Left lung (tissue), 10 donors: Measurements from ENCODE around the gene MRC2. TPM values are rescaled to one million over a fixed set of nuclear protein-coding genes. Genes with fewer than 3 reads are reported as not detected.
A peak's percentile ranks its signal among the peaks of the same experiment; 100 is the strongest.

Source experiments
- ATAC-seq: fragments of 200-7000 bp; cut with Tn5 transposase; one replicate; pipeline ENCODE4 v1.9.1; 2020; ENCODE audit warnings: moderate library complexity
- DNase-seq, 4 donors: peaks; one replicate each; pipeline ENCODE4 v3.0.0-alpha.2; 2013 to 2020
- H3K27ac ChIP-seq, 2 donors: fragments of 200-600 bp; sonication (generic) in 1 of 2; one replicate each; pipeline versions ENCODE4 v1.5.0 to v1.8.0; 2020 to 2021
- H3K27me3 ChIP-seq, 2 donors: fragments of 200-600 bp; sonication (generic) in 1 of 2; one replicate each; pipeline versions ENCODE4 v1.5.0 to v1.8.0; 2020 to 2021
- H3K36me3 ChIP-seq, 2 donors: fragments of 200-600 bp; sonication (generic) in 1 of 2; one replicate each; pipeline versions ENCODE4 v1.5.0 to v1.8.0; 2020 to 2021
- H3K4me1 ChIP-seq, 2 donors: fragments of 200-600 bp; one replicate each; pipeline ENCODE4 v1.8.0; 2021
- H3K4me3 ChIP-seq, 2 donors: fragments of 200-600 bp; sonication (generic) in 1 of 2; one replicate each; pipeline versions ENCODE4 v1.5.0 to v1.8.0; 2020 to 2021; ENCODE audit warnings: mild to moderate bottlenecking in 1 of 2
- H3K9me3 ChIP-seq, 2 donors: fragments of 200-600 bp; sonication (generic) in 1 of 2; one replicate each; pipeline versions ENCODE4 v1.5.0 to v1.8.0; 2020 to 2021
- CTCF ChIP-seq, 2 donors: fragments of 200-600 bp; sonication (generic) in 1 of 2; IDR thresholded peaks; one replicate each; pipeline versions ENCODE4 v1.5.0 to v1.8.0; 2021; ENCODE audit warnings: antibody characterized with exemption in 2 of 2
- intact Hi-C, 2 donors: fragments of 100-400 bp; cut with DNase I; formaldehyde crosslinking; loops; one replicate each; pipeline versions ENCODE4 v1.11.2 to v1.14.2; 2022
- polyA plus RNA-seq, 6 donors: library from polyadenylated mRNA; unstranded; fragments of 120-200 nt; gene quantifications; one replicate each; pipeline ENCODE4 v1.2.1, GENCODE V29; 2013; ENCODE audit not compliant: insufficient read length in 6 of 6
- total RNA-seq, 2 donors: library from RNA; stranded (reverse); fragmentation: NEBNext Ultra II Directional; extraction: Animal tissue kit (Norgen Biotek cat#: 25700); gene quantifications; one replicate each; pipeline ENCODE4 v1.2.1, GENCODE V29; 2021
- donor health status: DM: no; HTN: yes; CAD: no.
- donor health status: DM: no; HTN: no; CAD: no.

MRC2 gene
- total and polyA plus RNA-seq, 8 donors = 84.5 to 151 (median 101) TPM

GRCh38 chr17:62675260-62675659 is 47.8 kb downstream of the MRC2 start:
- DNase-seq = peak in 1 of 4 donors; percentile 68

GRCh38 chr17:62675701-62676100 is 48.2 kb downstream of the MRC2 start:
- Histone ChIP-seq H3K27ac (no peak overlapping the region), H3K27me3 (no peaks in the 10 kb centered on the region), H3K9me3 (no peaks in the 10 kb centered on the region), H3K4me1 (peaks cover 0 to 6% of the 10 kb centered on the region in 2 donors), H3K4me3 (no peak overlapping the region), H3K36me3 (peaks cover 0 to 25% of the 10 kb centered on the region in 2 donors)
- no peak for DNase-seq
- ATAC-seq = no peak
- intact Hi-C loops = no loop called here
- no peak for TF ChIP-seq CTCF (IDR thresholded peaks at IDR 0.05)

More at GRCh38 chr17:62675260-62675659, 47.8 kb downstream of the MRC2 start:
- H3K27ac ChIP-seq = no peak overlapping the region
- no peak for TF ChIP-seq CTCF (IDR thresholded peaks at IDR 0.05)
- intact Hi-C loops = no loop called here
- H3K36me3 ChIP-seq = peaks cover 0 to 22% of the 10 kb centered on the region in 2 donors
- H3K27me3 ChIP-seq = no peaks in the 10 kb centered on the region
- H3K4me3 ChIP-seq = no peak overlapping the region
- peaks cover 0 to 6% of the 10 kb centered on the region in 2 donors for H3K4me1 ChIP-seq
- peak; percentile 13 for ATAC-seq
- no peaks in the 10 kb centered on the region for H3K9me3 ChIP-seq

GRCh38 chr17:62676231-62676943 is 48.9 kb downstream of the MRC2 start:
- Histone ChIP-seq H3K27me3 (no peaks in the 10 kb centered on the region), H3K36me3 (peaks cover 0 to 30% of the 10 kb centered on the region in 2 donors), H3K9me3 (no peaks in the 10 kb centered on the region), H3K4me3 (no peak overlapping the region), H3K27ac (no peak overlapping the region), H3K4me1 (peaks cover 0 to 6% of the 10 kb centered on the region in 2 donors)
- intact Hi-C loops = no loop called here
- ATAC-seq (no peak), DNase-seq (peak in 1 of 4 donors; percentile 53)
- TF ChIP-seq CTCF (IDR thresholded peaks at IDR 0.05) = no peak

- intact Hi-C loops = no loop called here
- no peak for ATAC-seq
- H3K36me3 ChIP-seq = peaks cover 0 to 37% of the 10 kb centered on the region in 2 donors
Measured at GRCh38 chr17:62676952-62677596, 49.6 kb downstream of the MRC2 start.

More at GRCh38 chr17:62676952-62677596, 49.6 kb downstream of the MRC2 start:
- Histone ChIP-seq H3K9me3 (no peaks in the 10 kb centered on the region), H3K27ac (no peak overlapping the region), H3K4me3 (no peak overlapping the region), H3K27me3 (no peaks in the 10 kb centered on the region), H3K4me1 (peaks cover 0 to 6% of the 10 kb centered on the region in 2 donors)
- no peak for TF ChIP-seq CTCF (IDR thresholded peaks at IDR 0.05)
- DNase-seq = peak in 1 of 4 donors; percentile 72
